GM23338 (cell line): ENCODE measurements around the gene CCT5.

Source experiments
- TF ChIP-seq, protein P1 (sequence below): fragments of 250-450 bp; sonication (Bioruptor Pico); IDR thresholded peaks from 2 replicates; pipeline ENCODE4 v1.5.0; 2020; ENCODE audit warnings: mild to moderate bottlenecking, moderate library complexity
- TF ChIP-seq, protein P2 (sequence below), 2 experiments: fragments of 200-600 bp in 1 of 2; sonication (generic) in 1 of 2; conservative IDR thresholded peaks; 2 replicates each; pipeline versions ENCODE4 v1.5.1 to v1.6.1; 2016 to 2017; ENCODE audit warnings: antibody characterized with exemption in 2 of 2, low read depth in 2 of 2, mild to moderate bottlenecking in 2 of 2, moderate library complexity in 1 of 2

DNA sequence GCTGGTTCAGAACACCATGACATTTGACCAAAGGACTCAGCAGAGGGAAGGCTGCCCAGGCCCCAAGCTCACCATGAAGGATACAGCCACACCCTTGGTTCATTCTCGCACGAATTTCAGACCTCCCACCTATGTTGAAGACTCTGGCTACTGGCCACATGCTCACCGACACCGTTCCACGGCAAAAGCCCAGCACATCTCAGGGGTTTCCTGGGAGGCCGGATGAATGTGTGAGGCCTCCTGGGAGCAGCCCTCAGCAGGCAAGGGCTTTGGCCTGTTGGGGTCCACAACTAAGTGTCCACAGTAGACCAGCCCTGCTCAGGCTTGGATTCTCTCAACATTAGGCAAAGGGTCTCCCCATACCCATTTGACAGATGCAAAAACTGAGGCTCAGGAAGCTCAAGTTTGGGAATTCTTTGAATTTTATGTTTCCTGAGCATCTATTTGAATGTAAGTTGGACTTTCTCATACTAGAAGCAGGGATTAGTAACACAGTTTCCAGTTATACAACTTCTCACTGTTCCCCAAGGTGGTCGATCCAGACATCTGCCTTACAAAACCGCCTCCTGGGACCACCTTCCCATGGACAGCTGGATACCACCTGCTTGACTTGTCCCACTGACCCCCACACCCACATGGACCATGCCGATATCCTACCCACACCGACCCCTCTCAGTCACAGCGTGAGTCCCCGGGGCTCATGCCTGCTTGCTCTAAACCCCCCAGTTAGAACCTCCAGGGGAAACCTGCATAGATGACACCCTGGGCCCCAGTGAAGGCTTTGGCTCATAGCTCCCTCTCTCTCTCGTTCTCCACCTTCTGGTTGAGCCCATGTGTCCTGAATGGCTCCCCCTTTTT, 27.9 kb downstream of the CCT5 start:
- TF ChIP-seq, protein P1, sequence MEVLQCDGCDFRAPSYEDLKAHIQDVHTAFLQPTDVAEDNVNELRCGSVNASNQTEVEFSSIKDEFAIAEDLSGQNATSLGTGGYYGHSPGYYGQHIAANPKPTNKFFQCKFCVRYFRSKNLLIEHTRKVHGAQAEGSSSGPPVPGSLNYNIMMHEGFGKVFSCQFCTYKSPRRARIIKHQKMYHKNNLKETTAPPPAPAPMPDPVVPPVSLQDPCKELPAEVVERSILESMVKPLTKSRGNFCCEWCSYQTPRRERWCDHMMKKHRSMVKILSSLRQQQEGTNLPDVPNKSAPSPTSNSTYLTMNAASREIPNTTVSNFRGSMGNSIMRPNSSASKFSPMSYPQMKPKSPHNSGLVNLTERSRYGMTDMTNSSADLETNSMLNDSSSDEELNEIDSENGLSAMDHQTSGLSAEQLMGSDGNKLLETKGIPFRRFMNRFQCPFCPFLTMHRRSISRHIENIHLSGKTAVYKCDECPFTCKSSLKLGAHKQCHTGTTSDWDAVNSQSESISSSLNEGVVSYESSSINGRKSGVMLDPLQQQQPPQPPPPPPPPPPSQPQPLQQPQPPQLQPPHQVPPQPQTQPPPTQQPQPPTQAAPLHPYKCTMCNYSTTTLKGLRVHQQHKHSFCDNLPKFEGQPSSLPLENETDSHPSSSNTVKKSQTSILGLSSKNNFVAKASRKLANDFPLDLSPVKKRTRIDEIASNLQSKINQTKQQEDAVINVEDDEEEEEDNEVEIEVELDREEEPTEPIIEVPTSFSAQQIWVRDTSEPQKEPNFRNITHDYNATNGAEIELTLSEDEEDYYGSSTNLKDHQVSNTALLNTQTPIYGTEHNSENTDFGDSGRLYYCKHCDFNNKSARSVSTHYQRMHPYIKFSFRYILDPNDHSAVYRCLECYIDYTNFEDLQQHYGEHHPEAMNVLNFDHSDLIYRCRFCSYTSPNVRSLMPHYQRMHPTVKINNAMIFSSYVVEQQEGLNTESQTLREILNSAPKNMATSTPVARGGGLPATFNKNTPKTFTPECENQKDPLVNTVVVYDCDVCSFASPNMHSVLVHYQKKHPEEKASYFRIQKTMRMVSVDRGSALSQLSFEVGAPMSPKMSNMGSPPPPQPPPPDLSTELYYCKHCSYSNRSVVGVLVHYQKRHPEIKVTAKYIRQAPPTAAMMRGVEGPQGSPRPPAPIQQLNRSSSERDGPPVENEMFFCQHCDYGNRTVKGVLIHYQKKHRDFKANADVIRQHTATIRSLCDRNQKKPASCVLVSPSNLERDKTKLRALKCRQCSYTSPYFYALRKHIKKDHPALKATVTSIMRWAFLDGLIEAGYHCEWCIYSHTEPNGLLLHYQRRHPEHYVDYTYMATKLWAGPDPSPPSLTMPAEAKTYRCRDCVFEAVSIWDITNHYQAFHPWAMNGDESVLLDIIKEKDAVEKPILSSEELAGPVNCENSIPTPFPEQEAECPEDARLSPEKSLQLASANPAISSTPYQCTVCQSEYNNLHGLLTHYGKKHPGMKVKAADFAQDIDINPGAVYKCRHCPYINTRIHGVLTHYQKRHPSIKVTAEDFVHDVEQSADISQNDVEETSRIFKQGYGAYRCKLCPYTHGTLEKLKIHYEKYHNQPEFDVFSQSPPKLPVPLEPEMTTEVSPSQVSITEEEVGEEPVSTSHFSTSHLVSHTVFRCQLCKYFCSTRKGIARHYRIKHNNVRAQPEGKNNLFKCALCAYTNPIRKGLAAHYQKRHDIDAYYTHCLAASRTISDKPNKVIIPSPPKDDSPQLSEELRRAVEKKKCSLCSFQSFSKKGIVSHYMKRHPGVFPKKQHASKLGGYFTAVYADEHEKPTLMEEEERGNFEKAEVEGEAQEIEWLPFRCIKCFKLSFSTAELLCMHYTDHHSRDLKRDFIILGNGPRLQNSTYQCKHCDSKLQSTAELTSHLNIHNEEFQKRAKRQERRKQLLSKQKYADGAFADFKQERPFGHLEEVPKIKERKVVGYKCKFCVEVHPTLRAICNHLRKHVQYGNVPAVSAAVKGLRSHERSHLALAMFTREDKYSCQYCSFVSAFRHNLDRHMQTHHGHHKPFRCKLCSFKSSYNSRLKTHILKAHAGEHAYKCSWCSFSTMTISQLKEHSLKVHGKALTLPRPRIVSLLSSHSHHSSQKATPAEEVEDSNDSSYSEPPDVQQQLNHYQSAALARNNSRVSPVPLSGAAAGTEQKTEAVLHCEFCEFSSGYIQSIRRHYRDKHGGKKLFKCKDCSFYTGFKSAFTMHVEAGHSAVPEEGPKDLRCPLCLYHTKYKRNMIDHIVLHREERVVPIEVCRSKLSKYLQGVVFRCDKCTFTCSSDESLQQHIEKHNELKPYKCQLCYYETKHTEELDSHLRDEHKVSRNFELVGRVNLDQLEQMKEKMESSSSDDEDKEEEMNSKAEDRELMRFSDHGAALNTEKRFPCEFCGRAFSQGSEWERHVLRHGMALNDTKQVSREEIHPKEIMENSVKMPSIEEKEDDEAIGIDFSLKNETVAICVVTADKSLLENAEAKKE = no peak
- TF ChIP-seq, protein P2, sequence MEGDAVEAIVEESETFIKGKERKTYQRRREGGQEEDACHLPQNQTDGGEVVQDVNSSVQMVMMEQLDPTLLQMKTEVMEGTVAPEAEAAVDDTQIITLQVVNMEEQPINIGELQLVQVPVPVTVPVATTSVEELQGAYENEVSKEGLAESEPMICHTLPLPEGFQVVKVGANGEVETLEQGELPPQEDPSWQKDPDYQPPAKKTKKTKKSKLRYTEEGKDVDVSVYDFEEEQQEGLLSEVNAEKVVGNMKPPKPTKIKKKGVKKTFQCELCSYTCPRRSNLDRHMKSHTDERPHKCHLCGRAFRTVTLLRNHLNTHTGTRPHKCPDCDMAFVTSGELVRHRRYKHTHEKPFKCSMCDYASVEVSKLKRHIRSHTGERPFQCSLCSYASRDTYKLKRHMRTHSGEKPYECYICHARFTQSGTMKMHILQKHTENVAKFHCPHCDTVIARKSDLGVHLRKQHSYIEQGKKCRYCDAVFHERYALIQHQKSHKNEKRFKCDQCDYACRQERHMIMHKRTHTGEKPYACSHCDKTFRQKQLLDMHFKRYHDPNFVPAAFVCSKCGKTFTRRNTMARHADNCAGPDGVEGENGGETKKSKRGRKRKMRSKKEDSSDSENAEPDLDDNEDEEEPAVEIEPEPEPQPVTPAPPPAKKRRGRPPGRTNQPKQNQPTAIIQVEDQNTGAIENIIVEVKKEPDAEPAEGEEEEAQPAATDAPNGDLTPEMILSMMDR (conservative IDR thresholded peaks at IDR 0.05; ENCODE audit: low read depth in 2 of 2) = no peak
